CD4-positive, alpha-beta T cell (primary cell): ENCODE measurements around the gene RB1. TPM values are rescaled to one million over a fixed set of nuclear protein-coding genes. Genes with fewer than 3 reads are reported as not detected.

Source experiments
- ATAC-seq: fragments of 200-7000 bp; cut with Tn5 transposase; one replicate; pipeline ENCODE4 v1.10.0; 2022; ENCODE audit warnings: mild to moderate bottlenecking; ENCODE audit not compliant: poor library complexity
- CTCF ChIA-PET: fragments of 350-600 bp; sonication (Branson Sonifier 250); formaldehyde crosslinking; loops from one replicate; lab custom pipeline; 2021; ENCODE audit warnings: antibody characterized with exemption, inconsistent platforms; lab: Charles Lee
- POLR2A ChIA-PET: fragments of 350-600 bp; sonication (Branson Sonifier 250); formaldehyde crosslinking; loops from one replicate; lab custom pipeline; 2021; ENCODE audit warnings: antibody characterized with exemption, inconsistent platforms; lab: Charles Lee
- DNase-seq, 14 experiments: peaks; one replicate each; pipeline ENCODE4 v3.0.0-alpha.2; 2013 to 2020; ENCODE audit warnings: mixed read lengths in 2 of 14
- H3K27ac ChIP-seq, 2 donors: one replicate each; pipeline versions ENCODE4 v1.5.1 to v1.7.0; 2013; ENCODE audit warnings: low read length in 2 of 2, low read depth in 1 of 2, mild to moderate bottlenecking in 1 of 2
- H3K27me3 ChIP-seq, 2 experiments: 1 replicate in 1 of 2; 2 replicates in 1 of 2; pipeline versions ENCODE4 v1.6.1 to v1.7.0; 2013; ENCODE audit warnings: low read length in 2 of 2, control low read depth in 1 of 2, mild to moderate bottlenecking in 1 of 2, moderate library complexity in 1 of 2; ENCODE audit not compliant: insufficient read depth in 2 of 2, control insufficient read depth in 1 of 2
- H3K36me3 ChIP-seq: one replicate; pipeline ENCODE4 v1.6.1; 2013; ENCODE audit warnings: low read length, control low read depth; ENCODE audit not compliant: insufficient read depth
- H3K4me1 ChIP-seq: one replicate; pipeline ENCODE4 v1.6.1; 2013; ENCODE audit warnings: low read length, control low read depth; ENCODE audit not compliant: insufficient read depth
- H3K4me3 ChIP-seq: one replicate; pipeline ENCODE4 v1.5.1; 2013; ENCODE audit warnings: mild to moderate bottlenecking, low read length, moderate library complexity
- H3K9me3 ChIP-seq, 2 experiments: 1 replicate in 1 of 2; 2 replicates in 1 of 2; pipeline versions ENCODE4 v1.6.1 to v1.7.0; 2013; ENCODE audit warnings: low read length in 2 of 2, mild to moderate bottlenecking in 2 of 2, control low read depth in 1 of 2, moderate library complexity in 1 of 2; ENCODE audit not compliant: control insufficient read depth in 1 of 2, insufficient read depth in 1 of 2
- H3K27ac Mint-ChIP-seq: one replicate; pipeline ENCODE4 v1.8.0; 2020; ENCODE audit warnings: mixed read lengths
- H3K27me3 Mint-ChIP-seq: one replicate; pipeline ENCODE4 v1.8.0; 2021; ENCODE audit warnings: mixed read lengths
- H3K36me3 Mint-ChIP-seq: one replicate; pipeline ENCODE4 v1.8.0; 2021; ENCODE audit warnings: low read depth, mixed read lengths
- H3K4me1 Mint-ChIP-seq: one replicate; pipeline ENCODE4 v1.8.0; 2021; ENCODE audit warnings: low read depth, mixed read lengths
- H3K4me3 Mint-ChIP-seq: one replicate; pipeline ENCODE4 v1.8.0; 2020; ENCODE audit warnings: mild to moderate bottlenecking, mixed read lengths
- H3K9me3 Mint-ChIP-seq: one replicate; pipeline ENCODE4 v1.8.0; 2020; ENCODE audit warnings: mixed read lengths
- intact Hi-C, 2 experiments: fragments of 100-400 bp; cut with DNase I in 1 of 2; cut with micrococcal nuclease in 1 of 2; formaldehyde crosslinking; loops; one replicate each; pipeline versions ENCODE4 v1.15.1 to v1.9.0; 2023 to 2025; cut with DNase I, micrococcal nuclease
- total RNA-seq, 174 experiments: library from RNA in 2 of 174; stranded (reverse) in 2 of 174; gene quantifications; one replicate each; pipeline ENCODE4 v1.2.3 and lab custom pipeline; 2021 to 2026
- TF ChIP-seq, protein P1 (sequence below): fragments of 200-600 bp; IDR thresholded peaks from one replicate; pipeline ENCODE4 v1.8.0; 2022; ENCODE audit warnings: antibody characterized with exemption, mild to moderate bottlenecking

RB1 gene
- total RNA-seq, 2 experiments from 2014 or later = 14.9 to 18.4 TPM

DNA sequence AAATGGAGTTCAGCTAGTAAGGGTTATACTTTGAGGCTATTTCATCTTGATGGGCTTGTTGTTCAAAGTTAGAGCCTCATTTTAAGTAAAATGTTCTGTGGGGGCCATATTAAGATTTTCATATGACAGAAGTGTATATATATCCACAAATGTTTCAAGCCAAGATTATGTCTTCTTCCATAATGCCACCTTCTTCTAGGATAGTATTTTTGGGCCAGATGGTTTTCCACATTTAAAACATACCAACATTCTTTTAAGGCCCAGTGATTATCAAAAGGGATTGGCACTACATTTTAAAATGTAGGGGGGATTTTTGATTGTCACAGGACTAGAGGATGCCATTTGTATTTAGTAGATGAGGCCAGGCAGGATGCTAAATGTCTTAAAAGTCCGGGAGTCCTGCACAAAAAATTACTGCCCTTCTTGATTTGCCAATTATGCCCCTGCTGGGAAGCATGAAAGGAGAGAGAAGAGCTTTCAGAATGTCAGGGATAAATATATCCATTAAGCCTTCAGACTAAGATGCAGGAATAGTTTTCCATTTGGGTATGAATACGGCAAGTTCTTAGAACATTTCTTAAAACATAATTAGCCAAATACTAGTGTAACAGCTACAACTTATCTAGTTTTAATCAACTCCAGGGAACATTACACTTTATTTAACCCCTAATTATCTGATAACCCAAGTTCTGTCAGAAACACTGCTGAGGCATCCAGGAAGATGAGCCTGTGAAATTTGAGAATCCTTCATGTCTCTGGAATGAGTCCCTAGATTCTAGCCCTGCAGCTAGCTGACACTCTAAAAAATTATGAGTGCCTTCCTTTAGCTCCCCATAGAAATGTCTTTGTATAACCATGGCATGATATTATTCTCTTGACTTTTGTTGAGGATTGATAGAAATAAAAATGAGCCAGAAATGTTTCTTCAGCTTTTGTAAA lies 36.6 kb upstream of the RB1 start:
- intact Hi-C loops = no loop called here
- peak overlapping the region; percentile 77 for H3K27ac Mint-ChIP-seq

DNA sequence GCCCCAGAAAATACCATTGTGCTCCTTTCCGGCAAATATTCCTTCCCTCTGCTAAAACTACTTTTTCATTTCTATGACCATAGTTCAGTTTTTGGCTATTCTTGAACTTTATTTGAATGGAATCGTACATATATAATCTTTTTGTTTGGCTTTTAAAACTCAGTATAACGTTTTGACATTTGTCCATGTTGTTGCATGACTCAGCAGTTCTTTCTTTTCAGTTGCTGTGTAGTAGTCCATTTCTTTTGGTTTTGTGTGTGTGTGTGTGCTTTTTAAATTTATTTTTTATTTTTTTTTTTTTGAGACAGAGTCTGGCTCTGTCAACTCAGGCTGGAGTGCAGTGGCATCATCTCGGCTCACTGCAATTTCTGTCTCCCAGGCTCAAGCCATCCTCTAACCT lies 35.5 kb upstream of the RB1 start:
- no peaks in the 10 kb centered on the region for H3K27me3 ChIP-seq
- TF ChIP-seq, protein P1, sequence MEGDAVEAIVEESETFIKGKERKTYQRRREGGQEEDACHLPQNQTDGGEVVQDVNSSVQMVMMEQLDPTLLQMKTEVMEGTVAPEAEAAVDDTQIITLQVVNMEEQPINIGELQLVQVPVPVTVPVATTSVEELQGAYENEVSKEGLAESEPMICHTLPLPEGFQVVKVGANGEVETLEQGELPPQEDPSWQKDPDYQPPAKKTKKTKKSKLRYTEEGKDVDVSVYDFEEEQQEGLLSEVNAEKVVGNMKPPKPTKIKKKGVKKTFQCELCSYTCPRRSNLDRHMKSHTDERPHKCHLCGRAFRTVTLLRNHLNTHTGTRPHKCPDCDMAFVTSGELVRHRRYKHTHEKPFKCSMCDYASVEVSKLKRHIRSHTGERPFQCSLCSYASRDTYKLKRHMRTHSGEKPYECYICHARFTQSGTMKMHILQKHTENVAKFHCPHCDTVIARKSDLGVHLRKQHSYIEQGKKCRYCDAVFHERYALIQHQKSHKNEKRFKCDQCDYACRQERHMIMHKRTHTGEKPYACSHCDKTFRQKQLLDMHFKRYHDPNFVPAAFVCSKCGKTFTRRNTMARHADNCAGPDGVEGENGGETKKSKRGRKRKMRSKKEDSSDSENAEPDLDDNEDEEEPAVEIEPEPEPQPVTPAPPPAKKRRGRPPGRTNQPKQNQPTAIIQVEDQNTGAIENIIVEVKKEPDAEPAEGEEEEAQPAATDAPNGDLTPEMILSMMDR = no peak
- H3K9me3 Mint-ChIP-seq = no peaks in the 10 kb centered on the region
- H3K4me3 ChIP-seq = no peak overlapping the region
- POLR2A ChIA-PET = no interaction called here
- H3K4me1 ChIP-seq = peaks cover 14% of the 10 kb centered on the region
- H3K27ac Mint-ChIP-seq = peak overlapping the region; percentile 77
- no peak overlapping the region for H3K4me3 Mint-ChIP-seq
- peaks cover 34% of the 10 kb centered on the region for H3K36me3 Mint-ChIP-seq
- H3K36me3 ChIP-seq = peaks cover 34% of the 10 kb centered on the region
- peaks cover 46% of the 10 kb centered on the region for H3K4me1 Mint-ChIP-seq
- no peaks in the 10 kb centered on the region for H3K27me3 Mint-ChIP-seq
- CTCF ChIA-PET = no interaction called here
- ATAC-seq (no peak), DNase-seq (no peak)
- intact Hi-C loops = no loop called here
- H3K27ac ChIP-seq = no peak overlapping the region
- H3K9me3 ChIP-seq = no peaks in the 10 kb centered on the region

More for the DNA sequence above, 36.6 kb upstream of the RB1 start:
- TF ChIP-seq, protein P1 = no peak
- DNase-seq = no peak
- Mint-ChIP-seq H3K4me1 (peaks cover 57% of the 10 kb centered on the region), H3K9me3 (no peaks in the 10 kb centered on the region), H3K27me3 (no peaks in the 10 kb centered on the region), H3K36me3 (peaks cover 45% of the 10 kb centered on the region), H3K4me3 (no peak overlapping the region)
- H3K4me3 ChIP-seq = no peak overlapping the region
- CTCF ChIA-PET = no interaction called here
- peaks cover 14% of the 10 kb centered on the region for H3K4me1 ChIP-seq
- no peak for ATAC-seq
- H3K9me3 ChIP-seq = no peaks in the 10 kb centered on the region
- peaks cover 45% of the 10 kb centered on the region for H3K36me3 ChIP-seq
- POLR2A ChIA-PET = interaction anchor here (0.8 to 2.5 kb wide), 4 partner anchors 12 to 111 kb away, joined by 3 to 9 read pairs (median 3); partner anchors contain the start of gene ITM2B
- H3K27me3 ChIP-seq = no peaks in the 10 kb centered on the region
- no peak overlapping the region for H3K27ac ChIP-seq

DNA sequence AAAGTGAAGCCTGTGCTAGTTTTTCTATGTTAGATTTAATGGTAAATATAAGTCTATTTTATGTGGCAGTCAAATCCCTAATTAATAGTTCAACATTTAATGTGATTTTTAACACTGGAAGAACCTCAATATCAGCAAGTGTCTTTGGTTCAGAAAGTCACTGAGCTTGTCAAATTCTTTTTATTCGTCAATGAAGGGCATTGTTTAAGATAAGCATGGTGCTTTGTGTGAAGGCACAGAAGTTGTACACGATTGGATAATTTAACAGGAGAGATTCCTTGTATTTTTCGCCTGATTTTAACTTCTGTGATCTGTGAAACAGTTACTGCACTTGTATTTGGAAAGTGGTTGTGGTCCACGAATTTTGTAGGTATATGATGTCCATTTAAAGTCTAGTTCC lies 30.2 kb upstream of the RB1 start:
- DNase-seq (no peak), ATAC-seq (no peak)
- no peak overlapping the region for H3K4me3 Mint-ChIP-seq
- TF ChIP-seq, protein P1 = no peak
- no peak overlapping the region for H3K4me3 ChIP-seq
- no peak overlapping the region for H3K27ac ChIP-seq
- CTCF ChIA-PET = no interaction called here
- POLR2A ChIA-PET = interaction anchor here (0.9 to 1.2 kb wide), 2 partner anchors 38 to 146 kb away, joined by 4 read pairs; no protein-coding TSS in a partner anchor
- H3K4me1 Mint-ChIP-seq = peaks cover 8% of the 10 kb centered on the region
- H3K4me1 ChIP-seq = no peaks in the 10 kb centered on the region
- no peaks in the 10 kb centered on the region for H3K9me3 ChIP-seq
- H3K36me3 ChIP-seq = peaks cover 12% of the 10 kb centered on the region
- no peaks in the 10 kb centered on the region for H3K9me3 Mint-ChIP-seq
- no peaks in the 10 kb centered on the region for H3K27me3 Mint-ChIP-seq
- intact Hi-C loops = no loop called here
- H3K27me3 ChIP-seq = no peaks in the 10 kb centered on the region
- peaks cover 8% of the 10 kb centered on the region for H3K36me3 Mint-ChIP-seq
- H3K27ac Mint-ChIP-seq = no peak overlapping the region
